Neuron (in vitro differentiated cells): Measurements from ENCODE around the gene ASAP3.

ENCODE experiments used
- H2AFZ ChIP-seq: one replicate; pipeline ENCODE4 v1.6.1; 2013; ENCODE audit warnings: low read depth, mild to moderate bottlenecking, inconsistent platforms, low read length, moderate library complexity
- H3K27me3 ChIP-seq: one replicate; pipeline ENCODE4 v1.6.1; 2013; ENCODE audit warnings: low read length; ENCODE audit not compliant: insufficient read depth
- H3K36me3 ChIP-seq: one replicate; pipeline ENCODE4 v1.6.1; 2013; ENCODE audit warnings: low read length; ENCODE audit not compliant: insufficient read depth
- H3K4me1 ChIP-seq: one replicate; pipeline ENCODE4 v1.6.1; 2013; ENCODE audit warnings: low read length; ENCODE audit not compliant: insufficient read depth
- H3K4me3 ChIP-seq: 2 replicates; pipeline ENCODE4 v1.5.1; 2013; ENCODE audit warnings: mild to moderate bottlenecking, low read length, moderate library complexity
- H3K9me3 ChIP-seq: one replicate; pipeline ENCODE4 v1.6.1; 2013; ENCODE audit warnings: low read length

Gene ASAP3

DNA sequence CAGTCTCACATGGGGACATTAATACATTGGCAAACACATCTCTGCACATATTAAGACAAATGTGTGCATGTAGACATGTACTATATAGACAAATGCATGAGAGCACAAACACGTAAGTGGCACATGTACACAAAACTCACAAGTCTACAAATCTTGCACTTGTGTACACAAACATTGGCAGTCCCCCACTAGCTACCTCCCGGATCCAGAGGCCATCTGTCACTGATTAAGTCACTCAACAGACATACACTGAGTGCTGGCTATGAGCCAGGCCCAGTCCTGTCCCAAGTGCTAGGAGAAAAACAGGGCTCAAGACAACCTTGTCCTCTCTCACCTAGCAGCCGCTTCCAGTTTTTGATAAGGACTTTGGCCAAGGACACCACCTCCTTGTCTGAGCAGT, 66.4 kb downstream of the ASAP3 start:
- Histone ChIP-seq H3K9me3 (no peaks in the 10 kb centered on the region), H3K4me3 (no peak overlapping the region), H3K27me3 (no peaks in the 10 kb centered on the region), H3K36me3 (no peaks in the 10 kb centered on the region), H3K4me1 (peaks cover 6% of the 10 kb centered on the region), H2AFZ (no peak overlapping the region)

DNA sequence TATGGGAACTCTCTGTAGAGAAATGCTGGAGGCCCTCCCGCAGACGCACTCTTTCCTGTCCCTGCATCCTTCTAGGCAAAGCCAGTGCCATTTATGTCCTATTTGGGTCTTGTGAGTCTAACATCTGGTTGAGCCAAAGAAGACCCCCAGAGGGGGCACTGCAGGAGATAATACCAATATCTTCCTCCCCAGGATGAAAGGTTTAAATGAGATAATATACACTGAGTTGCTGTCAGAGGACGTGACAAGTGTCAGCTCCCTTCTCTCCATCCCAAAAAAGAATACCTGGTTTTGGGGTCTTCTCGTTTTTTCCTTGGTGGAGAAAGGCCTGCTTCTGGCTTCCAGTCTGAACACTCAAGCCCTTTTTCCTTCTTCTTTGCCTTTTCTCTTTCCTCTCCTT, 67.0 kb downstream of the ASAP3 start:
- Histone ChIP-seq H3K4me1 (peaks cover 6% of the 10 kb centered on the region), H3K27me3 (no peaks in the 10 kb centered on the region), H3K9me3 (no peaks in the 10 kb centered on the region), H3K4me3 (no peak overlapping the region), H2AFZ (no peak overlapping the region), H3K36me3 (no peaks in the 10 kb centered on the region)

DNA sequence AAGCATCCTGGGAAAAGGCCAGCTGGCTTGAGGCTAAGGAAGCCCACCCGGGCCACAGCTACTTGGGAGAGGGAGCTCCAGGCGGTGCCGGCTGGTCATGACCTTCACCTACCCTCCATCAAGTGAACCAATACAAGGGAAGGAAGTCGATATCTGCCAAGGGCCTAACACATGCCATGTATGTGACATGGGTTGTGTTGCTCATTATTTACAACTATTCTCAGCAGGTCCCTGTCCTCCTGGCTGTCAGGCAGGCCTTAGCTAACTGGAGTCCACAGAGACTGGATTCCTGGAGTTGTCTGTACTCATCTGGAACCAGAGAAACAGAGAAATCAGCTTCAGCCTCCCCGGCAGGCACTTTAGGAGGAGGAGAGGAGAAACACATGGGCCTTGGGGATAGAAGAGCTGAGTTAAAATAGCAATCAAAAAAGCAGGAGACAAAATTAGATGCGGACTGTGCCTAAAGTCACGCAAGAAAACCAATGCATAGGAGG, 75.1 kb downstream of the ASAP3 start:
- Histone ChIP-seq H3K27me3 (no peaks in the 10 kb centered on the region), H3K4me3 (no peak overlapping the region), H3K4me1 (peaks cover 2% of the 10 kb centered on the region), H3K36me3 (peaks cover 3% of the 10 kb centered on the region), H2AFZ (no peak overlapping the region), H3K9me3 (no peaks in the 10 kb centered on the region)

DNA sequence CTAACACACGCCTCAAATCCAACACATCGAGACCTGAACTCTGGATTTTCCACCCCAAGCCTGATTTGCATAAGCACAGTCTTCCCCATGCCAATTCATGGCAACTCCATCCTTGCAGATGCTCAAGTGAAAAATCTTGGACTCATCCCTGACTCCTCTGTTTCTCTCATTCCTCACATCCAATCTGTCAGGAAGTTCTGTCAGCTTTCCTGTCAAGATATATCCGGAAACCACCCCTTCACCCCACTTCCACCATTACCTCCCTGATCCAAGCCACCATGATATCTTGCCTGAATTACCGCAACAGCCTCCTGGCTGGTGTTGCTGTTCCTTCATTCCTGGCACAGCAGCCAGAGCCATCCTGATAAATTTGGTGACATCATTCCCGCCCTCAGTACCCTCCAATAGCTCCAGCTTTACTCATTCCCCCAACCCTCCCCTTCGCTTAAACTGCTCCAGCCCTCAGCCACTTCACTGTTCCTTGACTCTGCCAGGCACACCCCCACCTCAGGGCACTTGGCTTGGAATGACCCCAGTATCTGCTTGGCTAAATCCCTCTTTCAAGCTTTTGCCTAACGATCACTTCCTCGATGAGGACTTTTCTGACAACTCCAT, 76.9 kb downstream of the ASAP3 start:
- no peak overlapping the region for H2AFZ ChIP-seq
- H3K4me3 ChIP-seq, result no peak overlapping the region
- no peaks in the 10 kb centered on the region for H3K27me3 ChIP-seq
- H3K4me1 ChIP-seq, result peaks cover 10% of the 10 kb centered on the region
- no peaks in the 10 kb centered on the region for H3K9me3 ChIP-seq
- peaks cover 3% of the 10 kb centered on the region for H3K36me3 ChIP-seq

DNA sequence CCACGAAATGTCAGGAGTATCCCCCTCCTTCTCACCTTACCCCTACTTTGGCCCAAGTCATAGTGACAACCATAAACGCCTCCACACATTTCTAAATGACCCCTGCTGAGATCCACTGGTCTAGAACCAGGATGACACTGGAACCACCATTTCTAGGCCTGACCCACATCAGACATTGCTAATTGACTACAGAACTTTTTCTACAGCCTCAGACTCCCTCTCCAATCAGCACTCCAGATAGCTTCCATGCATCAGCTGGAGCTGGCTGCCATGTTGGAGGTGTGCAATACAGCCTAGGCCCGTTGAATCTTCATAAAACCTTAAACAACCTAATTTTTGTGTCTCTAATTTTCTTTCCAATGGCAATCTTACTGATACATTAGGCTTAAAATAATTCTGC, 78.0 kb downstream of the ASAP3 start:
- Histone ChIP-seq H3K4me3 (no peak overlapping the region), H3K9me3 (no peaks in the 10 kb centered on the region), H3K36me3 (peaks cover 3% of the 10 kb centered on the region), H3K4me1 (peaks cover 10% of the 10 kb centered on the region), H3K27me3 (no peaks in the 10 kb centered on the region), H2AFZ (no peak overlapping the region)

DNA sequence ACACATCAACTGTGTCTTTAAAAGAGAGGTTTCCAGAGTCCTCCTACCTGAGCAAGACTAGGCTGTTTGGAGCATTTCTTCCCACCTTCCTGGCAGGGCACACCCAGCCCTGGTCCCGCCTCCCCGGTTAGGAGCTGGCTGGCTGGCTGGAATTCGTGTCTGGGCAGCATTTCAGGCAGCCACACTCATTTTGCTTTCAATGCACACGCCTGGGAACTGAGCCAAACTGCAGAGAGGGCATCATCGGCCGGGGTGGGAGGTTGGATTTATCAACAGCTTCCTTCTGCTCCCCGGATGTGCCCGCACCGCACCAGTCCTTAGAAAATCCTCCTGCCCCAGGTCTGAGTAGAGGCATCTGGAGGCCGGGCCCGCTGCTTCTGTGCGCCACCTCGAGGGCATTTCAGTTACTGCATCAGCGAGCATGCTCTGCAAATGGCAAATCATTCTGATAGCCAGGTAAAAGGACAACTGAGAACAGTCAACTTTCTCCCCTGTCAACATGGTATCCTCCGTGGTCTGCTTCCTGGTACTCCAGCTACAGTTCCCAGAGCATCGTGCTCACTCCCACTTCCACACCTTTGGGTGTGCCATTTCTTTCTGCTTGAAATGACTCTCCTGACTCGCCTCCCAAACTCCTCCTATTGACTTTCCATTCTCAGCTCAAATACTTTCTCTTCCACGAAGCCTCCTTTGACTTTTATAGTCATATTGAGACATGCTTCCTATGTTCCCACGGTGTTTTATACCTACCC, 80.1 kb downstream of the ASAP3 start:
- Histone ChIP-seq H2AFZ (no peak overlapping the region), H3K9me3 (no peaks in the 10 kb centered on the region), H3K36me3 (peaks cover 3% of the 10 kb centered on the region), H3K27me3 (no peaks in the 10 kb centered on the region), H3K4me3 (no peak overlapping the region), H3K4me1 (peaks cover 10% of the 10 kb centered on the region)

DNA sequence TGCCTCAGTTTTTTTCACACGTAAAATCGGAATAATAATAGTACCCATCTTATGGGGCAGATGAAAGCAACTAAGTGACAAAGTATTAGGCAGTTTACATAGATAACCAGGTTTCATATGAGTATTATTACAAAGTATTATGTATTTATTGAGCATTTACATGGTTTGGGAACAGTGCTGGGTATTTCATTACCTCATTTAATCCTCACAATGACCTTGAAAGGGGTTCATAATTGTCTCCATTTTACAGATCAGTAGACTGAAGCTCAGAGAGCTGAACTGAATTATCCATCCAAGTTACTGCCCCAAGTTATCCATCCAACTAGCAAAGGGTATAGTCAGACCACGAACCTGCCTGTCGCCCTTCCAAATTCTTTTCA, 80.6 kb downstream of the ASAP3 start:
- H2AFZ ChIP-seq, result no peak overlapping the region
- no peaks in the 10 kb centered on the region for H3K9me3 ChIP-seq
- H3K4me1 ChIP-seq, result peaks cover 10% of the 10 kb centered on the region
- no peaks in the 10 kb centered on the region for H3K27me3 ChIP-seq
- no peaks in the 10 kb centered on the region for H3K36me3 ChIP-seq
- no peak overlapping the region for H3K4me3 ChIP-seq

DNA sequence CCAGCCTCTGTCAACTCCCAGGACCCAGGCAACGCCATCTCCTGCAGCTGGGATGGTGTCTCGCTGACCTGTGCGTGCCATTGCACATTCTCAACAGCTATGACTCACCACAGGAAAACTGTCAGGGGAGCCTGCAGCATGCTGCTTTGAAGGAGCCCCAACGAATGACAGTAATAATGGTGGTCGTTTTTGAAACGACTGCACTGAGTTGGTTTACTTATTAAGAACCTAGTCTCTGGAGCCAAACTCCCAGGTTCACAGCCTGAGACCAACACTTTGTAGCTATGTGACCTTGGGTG, 81.0 kb downstream of the ASAP3 start:
- no peak overlapping the region for H3K4me3 ChIP-seq
- peaks cover 10% of the 10 kb centered on the region for H3K4me1 ChIP-seq
- H3K36me3 ChIP-seq, result no peaks in the 10 kb centered on the region
- no peaks in the 10 kb centered on the region for H3K9me3 ChIP-seq
- H2AFZ ChIP-seq, result no peak overlapping the region
- no peaks in the 10 kb centered on the region for H3K27me3 ChIP-seq

DNA sequence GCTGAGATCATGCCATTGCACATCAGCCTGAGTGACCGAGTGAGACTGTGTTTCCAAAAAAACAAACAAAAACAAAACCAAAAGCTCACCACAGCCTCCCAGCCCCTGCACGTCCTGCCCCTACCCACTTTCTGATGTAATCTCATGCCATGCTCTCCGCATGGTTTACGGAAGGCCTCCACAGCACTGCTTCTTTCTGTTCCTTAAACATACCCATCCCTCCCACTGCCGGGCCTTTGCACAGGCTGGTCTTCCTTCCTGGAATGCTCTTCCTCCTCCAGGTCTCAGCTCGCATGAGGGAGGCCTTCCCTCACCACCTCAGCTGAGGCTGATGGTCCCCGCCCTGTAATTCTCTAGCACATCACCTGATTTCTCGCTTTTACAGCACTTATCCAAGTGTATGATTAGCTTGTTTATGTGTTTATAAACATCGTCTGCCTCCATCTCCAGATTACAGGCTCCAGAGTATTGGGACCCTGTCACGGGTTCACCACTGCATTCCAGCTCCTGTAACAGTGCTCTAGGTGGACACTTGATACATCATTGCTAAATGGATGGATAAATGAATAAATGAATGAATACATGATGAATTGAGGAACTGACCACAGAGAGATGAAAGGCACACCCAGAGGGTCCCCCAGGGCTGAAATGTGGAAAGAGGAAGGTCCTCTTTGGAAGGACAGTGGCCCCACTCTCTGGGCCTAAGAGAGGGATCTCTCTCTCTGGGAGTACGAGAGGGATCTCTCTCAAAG, 81.5 kb downstream of the ASAP3 start:
- no peak overlapping the region for H3K4me3 ChIP-seq

DNA sequence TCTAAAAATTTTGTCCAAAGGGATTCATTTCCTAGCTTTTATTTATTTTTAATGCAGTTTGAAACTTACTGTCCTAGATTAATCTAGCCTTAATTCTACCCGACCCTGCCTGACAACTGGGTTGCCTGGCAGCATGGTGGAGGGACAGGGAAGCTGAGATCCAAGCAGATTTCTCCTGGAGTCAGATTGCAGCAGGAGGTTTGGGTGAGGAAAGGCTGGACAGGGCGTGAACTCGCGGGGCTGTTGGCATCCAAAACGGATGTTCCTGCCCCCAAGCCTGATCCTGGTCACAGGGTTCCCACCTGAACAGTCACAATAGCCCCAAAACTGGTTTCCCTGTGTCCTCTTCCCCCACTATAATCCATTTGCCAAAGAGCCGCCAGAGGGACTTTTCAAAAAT, 82.7 kb downstream of the ASAP3 start:
- no peaks in the 10 kb centered on the region for H3K36me3 ChIP-seq
- no peaks in the 10 kb centered on the region for H3K9me3 ChIP-seq
- H3K4me1 ChIP-seq, result peaks cover 10% of the 10 kb centered on the region
- no peak overlapping the region for H2AFZ ChIP-seq
- no peaks in the 10 kb centered on the region for H3K27me3 ChIP-seq
- H3K4me3 ChIP-seq, result no peak overlapping the region

More for the DNA sequence above, 81.5 kb downstream of the ASAP3 start:
- Histone ChIP-seq H3K36me3 (no peaks in the 10 kb centered on the region), H3K4me1 (peaks cover 10% of the 10 kb centered on the region), H3K27me3 (no peaks in the 10 kb centered on the region), H2AFZ (no peak overlapping the region), H3K9me3 (no peaks in the 10 kb centered on the region)

DNA sequence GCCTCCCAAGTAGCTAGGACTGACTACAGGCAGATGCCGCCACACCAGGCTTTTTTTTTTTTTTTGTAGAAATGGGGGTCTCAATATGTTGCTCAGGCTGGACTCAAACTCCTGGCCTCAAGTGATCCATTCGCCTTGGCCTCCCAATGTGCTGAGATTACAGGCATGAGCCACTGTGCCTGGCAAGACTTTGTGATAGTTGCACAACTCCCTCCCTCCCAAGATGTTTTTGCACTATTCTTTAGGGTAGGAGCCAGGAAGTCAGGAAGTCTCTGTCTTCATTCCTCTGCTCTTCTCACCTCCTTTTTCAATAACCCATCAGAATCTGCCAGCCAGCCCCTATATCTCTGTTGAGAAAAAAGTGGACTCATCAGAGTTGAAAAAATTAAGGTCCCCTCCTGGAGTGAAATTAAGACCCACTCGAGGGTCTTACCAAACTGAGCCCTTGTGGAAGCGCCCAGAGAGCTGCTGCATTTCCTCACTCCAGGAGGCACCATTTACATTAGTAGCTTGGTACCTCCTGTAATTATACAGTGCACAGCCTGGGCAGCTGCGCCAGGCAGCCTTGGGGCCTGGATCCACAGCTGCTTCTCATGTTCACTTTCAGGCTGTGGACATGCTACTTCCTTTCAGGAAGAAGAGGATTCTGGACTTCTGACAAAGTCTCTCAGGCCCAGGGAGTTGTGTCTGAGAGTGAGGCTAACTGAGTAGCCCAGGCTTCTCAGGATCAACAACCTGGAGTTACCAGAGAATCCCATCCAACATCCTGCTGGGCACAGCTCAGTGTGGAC, 83.5 kb downstream of the ASAP3 start:
- peaks cover 13% of the 10 kb centered on the region for H3K4me1 ChIP-seq

DNA sequence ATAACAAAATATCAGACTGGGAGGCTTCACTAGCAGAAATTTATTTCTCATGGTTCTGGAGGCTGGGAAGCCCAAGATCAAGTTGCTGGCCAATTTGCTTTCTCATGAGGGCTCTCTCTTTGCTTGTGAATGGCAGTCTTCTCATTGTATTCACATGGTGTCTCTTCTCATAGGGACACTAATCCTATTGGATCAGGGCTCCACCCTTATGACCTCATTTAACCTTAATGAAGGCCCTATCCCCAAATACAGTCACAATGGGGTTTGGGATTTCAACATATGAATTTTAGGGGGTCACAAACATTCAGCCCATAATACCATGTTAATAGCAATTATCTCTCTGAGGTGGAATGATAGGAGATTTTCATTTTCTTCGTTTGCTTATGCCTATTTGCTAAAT, 84.8 kb downstream of the ASAP3 start:
- no peak overlapping the region for H3K4me3 ChIP-seq
- H2AFZ ChIP-seq, result no peak overlapping the region
- H3K4me1 ChIP-seq, result peaks cover 26% of the 10 kb centered on the region
- no peaks in the 10 kb centered on the region for H3K36me3 ChIP-seq
- no peaks in the 10 kb centered on the region for H3K9me3 ChIP-seq
- H3K27me3 ChIP-seq, result no peaks in the 10 kb centered on the region

More for the DNA sequence above, 83.5 kb downstream of the ASAP3 start:
- no peaks in the 10 kb centered on the region for H3K27me3 ChIP-seq
- no peaks in the 10 kb centered on the region for H3K36me3 ChIP-seq
- no peak overlapping the region for H3K4me3 ChIP-seq
- no peak overlapping the region for H2AFZ ChIP-seq
- no peaks in the 10 kb centered on the region for H3K9me3 ChIP-seq

DNA sequence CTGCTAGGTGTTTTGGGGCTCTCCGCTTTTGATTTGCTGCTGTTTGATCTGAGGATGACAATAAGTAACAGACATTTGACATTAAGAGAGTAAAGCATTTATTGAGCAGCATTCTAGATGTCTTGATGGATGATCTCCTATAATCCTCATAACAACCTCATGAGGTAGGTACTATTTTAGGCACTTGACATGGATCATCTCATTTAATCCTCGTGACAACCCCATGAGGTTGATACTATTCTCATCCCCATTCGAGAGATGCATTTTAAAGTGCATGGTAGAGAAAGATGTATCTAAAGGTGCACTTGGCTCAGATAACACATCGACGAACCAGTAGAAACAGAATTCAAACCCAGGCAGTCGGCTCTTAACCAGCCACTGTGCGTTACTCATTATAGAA, 86.1 kb downstream of the ASAP3 start:
- peaks cover 21% of the 10 kb centered on the region for H3K4me1 ChIP-seq
- H3K36me3 ChIP-seq, result no peaks in the 10 kb centered on the region
- H3K27me3 ChIP-seq, result no peaks in the 10 kb centered on the region
- no peak overlapping the region for H3K4me3 ChIP-seq
- H2AFZ ChIP-seq, result no peak overlapping the region
- H3K9me3 ChIP-seq, result peaks cover 9% of the 10 kb centered on the region
